Esophagus muscularis mucosa (tissue), 3 donors: ENCODE data around the gene DMRT3.

Experiments used
- POLR2A ChIP-seq: fragments of 450-650 bp; IDR thresholded peaks from one replicate; pipeline ENCODE4 v1.6.1; 2017; ENCODE audit warnings: antibody characterized with exemption, moderate library complexity, mild to moderate bottlenecking, low read depth
- TF ChIP-seq, protein P1 (sequence below), 3 experiments: fragments of 200-600 bp in 2 of 3; fragments of 450-650 bp in 1 of 3; sonication (generic) in 2 of 3; IDR thresholded peaks; one replicate each; pipeline ENCODE4 v1.5.1; 2017 to 2019; ENCODE audit warnings: antibody characterized with exemption in 3 of 3, mild to moderate bottlenecking in 2 of 3, moderate library complexity in 1 of 3

DNA sequence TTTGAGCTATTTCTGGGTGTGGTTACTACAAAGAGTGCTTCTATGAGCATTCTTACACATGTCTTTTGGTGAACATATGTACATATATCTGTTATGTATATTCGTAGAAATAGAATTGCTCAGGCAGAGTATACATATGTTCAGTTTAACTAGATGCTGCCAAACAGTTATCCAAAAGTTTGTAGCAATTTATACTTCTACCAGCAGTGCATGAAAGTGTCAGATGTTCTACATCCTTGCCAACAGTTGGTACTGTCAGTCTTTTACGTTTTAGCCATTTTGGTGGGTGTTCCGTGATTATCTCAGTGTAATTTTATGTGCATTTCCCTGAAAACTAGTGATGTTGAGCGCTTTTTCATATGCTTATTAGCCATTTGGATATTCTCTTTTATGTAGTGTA is 37.8 kb downstream of the DMRT3 start:
- no peak for TF ChIP-seq POLR2A
- TF ChIP-seq, protein P1, sequence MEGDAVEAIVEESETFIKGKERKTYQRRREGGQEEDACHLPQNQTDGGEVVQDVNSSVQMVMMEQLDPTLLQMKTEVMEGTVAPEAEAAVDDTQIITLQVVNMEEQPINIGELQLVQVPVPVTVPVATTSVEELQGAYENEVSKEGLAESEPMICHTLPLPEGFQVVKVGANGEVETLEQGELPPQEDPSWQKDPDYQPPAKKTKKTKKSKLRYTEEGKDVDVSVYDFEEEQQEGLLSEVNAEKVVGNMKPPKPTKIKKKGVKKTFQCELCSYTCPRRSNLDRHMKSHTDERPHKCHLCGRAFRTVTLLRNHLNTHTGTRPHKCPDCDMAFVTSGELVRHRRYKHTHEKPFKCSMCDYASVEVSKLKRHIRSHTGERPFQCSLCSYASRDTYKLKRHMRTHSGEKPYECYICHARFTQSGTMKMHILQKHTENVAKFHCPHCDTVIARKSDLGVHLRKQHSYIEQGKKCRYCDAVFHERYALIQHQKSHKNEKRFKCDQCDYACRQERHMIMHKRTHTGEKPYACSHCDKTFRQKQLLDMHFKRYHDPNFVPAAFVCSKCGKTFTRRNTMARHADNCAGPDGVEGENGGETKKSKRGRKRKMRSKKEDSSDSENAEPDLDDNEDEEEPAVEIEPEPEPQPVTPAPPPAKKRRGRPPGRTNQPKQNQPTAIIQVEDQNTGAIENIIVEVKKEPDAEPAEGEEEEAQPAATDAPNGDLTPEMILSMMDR (IDR thresholded peaks at IDR 0.05), result no peak
